AG09319 (cell line): Measurements from ENCODE around the gene EVA1A.

Source experiments
- DNase-seq: peaks from one replicate; pipeline ENCODE4 v3.0.0-alpha.2; 2010; ENCODE audit warnings: low read depth; ENCODE audit errors: extremely low read depth
- CTCF ChIP-seq: IDR thresholded peaks from 2 replicates; pipeline ENCODE4 v1.5.1; 2011; ENCODE audit warnings: low read depth, mild to moderate bottlenecking, inconsistent platforms, low read length, moderate library complexity

Gene EVA1A

GRCh38 chr2:75498907-75499306, 61.8 kb downstream of the EVA1A start:
- no peak for DNase-seq
- TF ChIP-seq CTCF, result no peak

- no peak for DNase-seq
- no peak for TF ChIP-seq CTCF
These were observed 63.5 kb downstream of the EVA1A start for GRCh38 chr2:75497256-75497655.

- TF ChIP-seq CTCF, result no peak
- DNase-seq, result no peak
These were observed 64.9 kb downstream of the EVA1A start for GRCh38 chr2:75495862-75496261.

GRCh38 chr2:75494137-75494769, 66.5 kb downstream of the EVA1A start:
- no peak for TF ChIP-seq CTCF
- no peak for DNase-seq

GRCh38 chr2:75493230-75493629, 67.5 kb downstream of the EVA1A start:
- TF ChIP-seq CTCF, result no peak
- DNase-seq, result no peak

- TF ChIP-seq CTCF, result no peak
- peak; percentile 46 for DNase-seq
These were observed 69.5 kb downstream of the EVA1A start for GRCh38 chr2:75491129-75491753.

- TF ChIP-seq CTCF, result no peak
- DNase-seq, result no peak
These were observed 71.0 kb downstream of the EVA1A start for GRCh38 chr2:75489721-75490120.
